ENCODE data around the gene HUNK. TPM values are rescaled to one million over a fixed set of nuclear protein-coding genes. Genes with fewer than 3 reads are reported as not detected.

HUNK gene
- total and polyA plus RNA-seq, 2 experiments from 2014 or later = 1.6 to 5.1 TPM

GRCh38 chr21:31923756-31924155, 50.9 kb downstream of the HUNK start (continued):
- no peak for TF ChIP-seq POLR2AphosphoS5 (IDR thresholded peaks at IDR 0.05; ENCODE audit: low read depth)

GRCh38 chr21:31924548-31924947, 51.7 kb downstream of the HUNK start:
- H3K27me3 Mint-ChIP-seq (ENCODE audit: insufficient read depth, low read depth, poor library complexity) = no peaks in the 10 kb centered on the region
- Histone ChIP-seq H2AFZ (no peak overlapping the region), H3K36me3 (ENCODE audit: insufficient read depth) (peaks cover 4% of the 10 kb centered on the region; the same call in 1 of the 2 replicates), H3K9me2 (ENCODE audit: insufficient read depth) (no peaks in the 10 kb centered on the region), H4K20me1 (replicated peaks; ENCODE audit: insufficient read depth) (no peaks in the 10 kb centered on the region; the same call in 1 of the 2 replicates), H3K4me3 (no peak overlapping the region), H3K27me3 (ENCODE audit: insufficient read depth) (no peaks in the 10 kb centered on the region), H3K4me1 (ENCODE audit: insufficient read depth) (no peaks in the 10 kb centered on the region), H3F3A (replicated peaks; ENCODE audit: low read depth) (no peaks in the 10 kb centered on the region), H3K4me2 (no peak overlapping the region), H3K79me2 (replicated peaks; ENCODE audit: insufficient read depth) (no peaks in the 10 kb centered on the region), H3K27ac (ENCODE audit: low read depth) (no peak overlapping the region)
- no peak overlapping the region for H3K4me3 Mint-ChIP-seq
- ATAC-seq (no peak), DNase-seq (ENCODE audit: low spot score) (no peak)
- no peak overlapping the region for H3K27ac Mint-ChIP-seq
- H3K4me1 Mint-ChIP-seq = no peaks in the 10 kb centered on the region
- H3K9me3 Mint-ChIP-seq = peaks cover 12% of the 10 kb centered on the region
- TF ChIP-seq EZH2phosphoT487 (IDR thresholded peaks at IDR 0.05; ENCODE audit: unreplicated experiment) (no peak), NANOG (IDR thresholded peaks at IDR 0.05; ENCODE audit: borderline replicate concordance) (no peak), ETS1 (IDR thresholded peaks at IDR 0.05) (no peak), POLR2AphosphoS5 (IDR thresholded peaks at IDR 0.05; ENCODE audit: low read depth) (no peak), ZNF114 (CRISPR knock-in tag; IDR thresholded peaks at IDR 0.05) (no peak), CTCF (conservative IDR thresholded peaks at IDR 0.05; ENCODE audit: low read depth in 2 of 2) (no peak), EZH2 (IDR thresholded peaks at IDR 0.05; ENCODE audit: low read depth, unreplicated experiment) (no peak), ZNF331 (CRISPR knock-in tag; IDR thresholded peaks at IDR 0.05; ENCODE audit: low read depth) (no peak), CREB1 (CRISPR knock-in tag; IDR thresholded peaks at IDR 0.05; ENCODE audit: low read depth) (no peak), ZNF462 (CRISPR knock-in tag; IDR thresholded peaks at IDR 0.05) (no peak), JUNB (IDR thresholded peaks at IDR 0.05; ENCODE audit: unreplicated experiment) (no peak), REST (IDR thresholded peaks at IDR 0.05; ENCODE audit: unreplicated experiment) (no peak), STAT1 (IDR thresholded peaks at IDR 0.05; ENCODE audit: unreplicated experiment) (no peak)
- peaks cover 28% of the 10 kb centered on the region for H3K36me3 Mint-ChIP-seq (ENCODE audit: low read depth)
